PFSK-1 (cell line): ENCODE data around the gene PSAP.

Experiments used
- FOXP2 ChIP-seq: optimal IDR thresholded peaks from 2 replicates; pipeline ENCODE3; 2011; ENCODE audit warnings: borderline replicate concordance, control low read depth, inconsistent platforms; ENCODE audit not compliant: insufficient read depth; ENCODE audit errors: extremely low read length, extremely low read depth
- POLR2AphosphoS5 ChIP-seq: IDR thresholded peaks from 2 replicates; pipeline ENCODE4 v1.6.1; 2012; ENCODE audit warnings: low read depth, mild to moderate bottlenecking, control low read depth, low read length, moderate library complexity
- SIN3A ChIP-seq: IDR thresholded peaks from 2 replicates; pipeline ENCODE4 v1.6.1; 2012; ENCODE audit warnings: mild to moderate bottlenecking, low read length, moderate library complexity, borderline replicate concordance; ENCODE audit not compliant: insufficient read depth
- TAF1 ChIP-seq: IDR thresholded peaks from 2 replicates; pipeline ENCODE4 v1.6.1; 2012; ENCODE audit warnings: low read length, control low read depth, borderline replicate concordance; ENCODE audit not compliant: insufficient read depth
- TF ChIP-seq, protein P1 (sequence below), 2 experiments: IDR thresholded peaks; 2 replicates each; pipeline versions ENCODE4 v1.6.1 to v1.8.0; 2011 to 2012; ENCODE audit warnings: low read depth in 2 of 2, low read length in 2 of 2, control low read depth in 1 of 2, inconsistent platforms in 1 of 2, mild to moderate bottlenecking in 1 of 2, moderate library complexity in 1 of 2; ENCODE audit not compliant: insufficient read depth in 1 of 2

PSAP gene

DNA sequence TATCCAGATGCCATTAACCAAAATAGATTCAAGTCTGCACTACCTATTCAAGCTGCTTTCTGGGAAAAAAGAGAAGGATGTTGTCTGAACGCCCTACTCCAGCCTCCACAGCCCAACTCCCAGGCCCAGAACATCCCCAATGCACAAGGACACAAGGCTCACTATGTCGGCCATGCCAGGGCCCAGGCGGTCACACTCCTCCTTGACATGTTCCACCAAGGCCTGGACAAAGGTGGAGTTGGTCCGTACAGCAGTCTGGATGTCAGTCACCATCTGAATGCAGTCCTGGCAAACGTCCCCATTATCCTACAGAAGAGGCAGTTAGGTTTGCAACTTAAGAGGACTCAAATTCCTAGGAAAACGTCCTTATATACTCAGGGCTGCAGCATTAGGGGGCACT is 23.2 kb downstream of the PSAP start:
- TF ChIP-seq SIN3A (no peak), POLR2AphosphoS5 (no peak), TAF1 (no peak), FOXP2 (no peak)
- TF ChIP-seq, protein P1, sequence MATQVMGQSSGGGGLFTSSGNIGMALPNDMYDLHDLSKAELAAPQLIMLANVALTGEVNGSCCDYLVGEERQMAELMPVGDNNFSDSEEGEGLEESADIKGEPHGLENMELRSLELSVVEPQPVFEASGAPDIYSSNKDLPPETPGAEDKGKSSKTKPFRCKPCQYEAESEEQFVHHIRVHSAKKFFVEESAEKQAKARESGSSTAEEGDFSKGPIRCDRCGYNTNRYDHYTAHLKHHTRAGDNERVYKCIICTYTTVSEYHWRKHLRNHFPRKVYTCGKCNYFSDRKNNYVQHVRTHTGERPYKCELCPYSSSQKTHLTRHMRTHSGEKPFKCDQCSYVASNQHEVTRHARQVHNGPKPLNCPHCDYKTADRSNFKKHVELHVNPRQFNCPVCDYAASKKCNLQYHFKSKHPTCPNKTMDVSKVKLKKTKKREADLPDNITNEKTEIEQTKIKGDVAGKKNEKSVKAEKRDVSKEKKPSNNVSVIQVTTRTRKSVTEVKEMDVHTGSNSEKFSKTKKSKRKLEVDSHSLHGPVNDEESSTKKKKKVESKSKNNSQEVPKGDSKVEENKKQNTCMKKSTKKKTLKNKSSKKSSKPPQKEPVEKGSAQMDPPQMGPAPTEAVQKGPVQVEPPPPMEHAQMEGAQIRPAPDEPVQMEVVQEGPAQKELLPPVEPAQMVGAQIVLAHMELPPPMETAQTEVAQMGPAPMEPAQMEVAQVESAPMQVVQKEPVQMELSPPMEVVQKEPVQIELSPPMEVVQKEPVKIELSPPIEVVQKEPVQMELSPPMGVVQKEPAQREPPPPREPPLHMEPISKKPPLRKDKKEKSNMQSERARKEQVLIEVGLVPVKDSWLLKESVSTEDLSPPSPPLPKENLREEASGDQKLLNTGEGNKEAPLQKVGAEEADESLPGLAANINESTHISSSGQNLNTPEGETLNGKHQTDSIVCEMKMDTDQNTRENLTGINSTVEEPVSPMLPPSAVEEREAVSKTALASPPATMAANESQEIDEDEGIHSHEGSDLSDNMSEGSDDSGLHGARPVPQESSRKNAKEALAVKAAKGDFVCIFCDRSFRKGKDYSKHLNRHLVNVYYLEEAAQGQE (IDR thresholded peaks at IDR 0.05; ENCODE audit: insufficient read depth in 1 of 2, low read depth in 2 of 2, low read length in 2 of 2) = no peak

DNA sequence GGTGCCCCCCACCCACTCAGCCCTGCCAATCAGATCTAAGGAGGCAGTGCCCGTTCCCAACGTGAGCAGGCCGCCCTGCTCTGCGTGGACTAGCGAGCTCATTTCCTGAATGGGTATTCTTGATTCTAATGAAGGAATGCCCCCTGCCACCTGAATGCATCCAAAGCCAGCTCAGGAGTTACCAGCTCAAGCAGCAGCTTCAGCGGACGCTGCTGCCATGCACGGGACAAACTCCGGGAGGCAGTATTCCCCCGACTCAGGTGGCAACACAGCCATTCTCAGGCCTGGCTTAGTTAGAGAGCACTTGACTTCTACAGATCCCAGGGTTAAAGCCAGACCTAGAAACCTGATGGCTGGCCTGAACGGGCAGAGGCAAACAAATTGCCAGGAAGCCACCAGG is 25.8 kb downstream of the PSAP start:
- TF ChIP-seq, protein P1 (IDR thresholded peaks at IDR 0.05; ENCODE audit: insufficient read depth in 1 of 2, low read depth in 2 of 2, low read length in 2 of 2) = no peak
- no peak for TF ChIP-seq FOXP2
- TF ChIP-seq TAF1 = no peak
- no peak for TF ChIP-seq SIN3A
- TF ChIP-seq POLR2AphosphoS5 = no peak

DNA sequence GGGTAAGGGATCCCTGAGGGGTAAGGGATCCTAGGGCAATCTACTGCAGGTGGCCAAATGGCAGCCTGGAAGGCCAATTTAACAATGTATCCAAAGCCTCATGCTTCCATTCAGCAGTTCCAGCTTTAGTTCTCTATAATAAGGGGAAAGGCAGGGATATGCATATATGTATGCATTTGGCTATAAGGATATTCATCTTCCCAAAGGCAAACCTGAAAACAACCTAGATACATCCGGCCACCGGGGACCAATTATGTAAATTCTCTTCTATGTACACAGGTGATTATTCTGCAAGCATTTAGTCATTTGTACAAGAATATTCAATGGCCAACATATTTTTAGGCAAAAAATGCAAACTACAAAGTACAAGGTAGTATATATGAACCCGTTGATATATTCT is 26.7 kb downstream of the PSAP start:
- TF ChIP-seq, protein P1 (IDR thresholded peaks at IDR 0.05; ENCODE audit: insufficient read depth in 1 of 2, low read depth in 2 of 2, low read length in 2 of 2) = no peak
- TF ChIP-seq FOXP2 = no peak
- TF ChIP-seq TAF1 = no peak
- no peak for TF ChIP-seq SIN3A
- TF ChIP-seq POLR2AphosphoS5 = no peak

DNA sequence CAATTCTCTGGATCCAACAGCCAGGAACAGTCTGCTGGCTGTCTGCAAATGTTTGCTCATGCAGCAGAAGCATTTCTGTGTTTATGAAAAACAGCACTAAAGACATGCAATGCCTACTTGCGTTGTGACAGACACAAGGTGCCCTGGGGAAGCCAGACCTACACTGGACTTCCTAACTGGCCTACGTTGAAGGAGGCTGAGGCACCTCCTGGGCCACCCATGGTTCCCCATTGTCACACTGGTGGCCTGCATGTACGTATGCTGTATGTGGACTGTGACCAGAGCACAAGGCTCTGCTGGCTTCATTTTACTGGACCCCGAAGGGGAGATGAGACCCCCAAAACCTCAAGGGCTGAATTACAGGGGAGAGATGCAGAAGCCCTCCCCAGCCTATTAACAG is 27.7 kb downstream of the PSAP start:
- TF ChIP-seq SIN3A (no peak), TAF1 (no peak), FOXP2 (no peak), POLR2AphosphoS5 (no peak)
- TF ChIP-seq, protein P1 (IDR thresholded peaks at IDR 0.05; ENCODE audit: insufficient read depth in 1 of 2, low read depth in 2 of 2, low read length in 2 of 2) = no peak
